A673 (cell line): ENCODE measurements around the gene FAM83D.

Source experiments
- EZH2 ChIP-seq: fragments of 200-600 bp; sonication (generic); IDR thresholded peaks from 2 replicates; pipeline ENCODE4 v1.6.1; 2017; ENCODE audit warnings: borderline replicate concordance, low read depth, mild to moderate bottlenecking, mixed read lengths, antibody characterized with exemption, low read length; ENCODE audit not compliant: poor library complexity, severe bottlenecking
- TF ChIP-seq, protein P1 (sequence below): fragments of 300-800, 200-600 bp; sonication (generic); conservative IDR thresholded peaks from 2 replicates; pipeline ENCODE4 v1.5.1; 2017; ENCODE audit warnings: low read depth, mild to moderate bottlenecking, antibody characterized with exemption, low read length, moderate library complexity, mixed read lengths

DNA sequence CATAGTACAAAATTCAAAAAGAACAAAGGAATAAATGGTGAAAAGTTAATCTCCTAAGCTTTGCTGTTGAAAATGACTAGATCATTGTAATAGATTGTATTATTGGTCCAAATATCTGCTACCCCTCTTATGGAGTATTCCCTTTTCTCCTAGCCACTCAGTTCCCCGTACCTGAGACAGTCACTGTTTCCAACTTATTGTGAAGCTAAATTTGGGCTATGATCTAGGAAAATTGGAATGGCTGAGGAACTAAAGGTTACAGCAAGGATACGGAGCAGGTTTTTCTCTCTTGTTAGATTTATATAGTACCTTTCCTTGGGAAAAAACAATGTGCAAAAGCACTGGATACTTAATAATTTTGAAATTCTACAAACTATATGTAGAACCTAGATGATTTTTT is 53.2 kb downstream of the FAM83D start:
- TF ChIP-seq, protein P1, sequence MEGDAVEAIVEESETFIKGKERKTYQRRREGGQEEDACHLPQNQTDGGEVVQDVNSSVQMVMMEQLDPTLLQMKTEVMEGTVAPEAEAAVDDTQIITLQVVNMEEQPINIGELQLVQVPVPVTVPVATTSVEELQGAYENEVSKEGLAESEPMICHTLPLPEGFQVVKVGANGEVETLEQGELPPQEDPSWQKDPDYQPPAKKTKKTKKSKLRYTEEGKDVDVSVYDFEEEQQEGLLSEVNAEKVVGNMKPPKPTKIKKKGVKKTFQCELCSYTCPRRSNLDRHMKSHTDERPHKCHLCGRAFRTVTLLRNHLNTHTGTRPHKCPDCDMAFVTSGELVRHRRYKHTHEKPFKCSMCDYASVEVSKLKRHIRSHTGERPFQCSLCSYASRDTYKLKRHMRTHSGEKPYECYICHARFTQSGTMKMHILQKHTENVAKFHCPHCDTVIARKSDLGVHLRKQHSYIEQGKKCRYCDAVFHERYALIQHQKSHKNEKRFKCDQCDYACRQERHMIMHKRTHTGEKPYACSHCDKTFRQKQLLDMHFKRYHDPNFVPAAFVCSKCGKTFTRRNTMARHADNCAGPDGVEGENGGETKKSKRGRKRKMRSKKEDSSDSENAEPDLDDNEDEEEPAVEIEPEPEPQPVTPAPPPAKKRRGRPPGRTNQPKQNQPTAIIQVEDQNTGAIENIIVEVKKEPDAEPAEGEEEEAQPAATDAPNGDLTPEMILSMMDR: no peak
- TF ChIP-seq EZH2: no peak
